GM13976 (cell line): ENCODE measurements around the gene SPSB4.

Experiments
- DNase-seq: peaks from one replicate; pipeline ENCODE4 v3.0.0; 2012; ENCODE audit warnings: low spot score
- in situ Hi-C: fragments of 300-500 bp; cut with MboI; formaldehyde crosslinking; loops from one replicate; pipeline ENCODE4 v1.12.0; 2022; ENCODE audit warnings: low sequenced_read_pairs, mixed read lengths, inconsistent platforms; ENCODE audit not compliant: unreplicated experiment
- TF ChIP-seq, protein P1 (sequence below): IDR thresholded peaks from 2 replicates; pipeline ENCODE4 v1.5.1; 2012; ENCODE audit warnings: borderline replicate concordance, mild to moderate bottlenecking; ENCODE audit not compliant: insufficient read depth; ENCODE audit errors: extremely low read depth, missing control alignments, control extremely low read depth

Gene SPSB4

DNA sequence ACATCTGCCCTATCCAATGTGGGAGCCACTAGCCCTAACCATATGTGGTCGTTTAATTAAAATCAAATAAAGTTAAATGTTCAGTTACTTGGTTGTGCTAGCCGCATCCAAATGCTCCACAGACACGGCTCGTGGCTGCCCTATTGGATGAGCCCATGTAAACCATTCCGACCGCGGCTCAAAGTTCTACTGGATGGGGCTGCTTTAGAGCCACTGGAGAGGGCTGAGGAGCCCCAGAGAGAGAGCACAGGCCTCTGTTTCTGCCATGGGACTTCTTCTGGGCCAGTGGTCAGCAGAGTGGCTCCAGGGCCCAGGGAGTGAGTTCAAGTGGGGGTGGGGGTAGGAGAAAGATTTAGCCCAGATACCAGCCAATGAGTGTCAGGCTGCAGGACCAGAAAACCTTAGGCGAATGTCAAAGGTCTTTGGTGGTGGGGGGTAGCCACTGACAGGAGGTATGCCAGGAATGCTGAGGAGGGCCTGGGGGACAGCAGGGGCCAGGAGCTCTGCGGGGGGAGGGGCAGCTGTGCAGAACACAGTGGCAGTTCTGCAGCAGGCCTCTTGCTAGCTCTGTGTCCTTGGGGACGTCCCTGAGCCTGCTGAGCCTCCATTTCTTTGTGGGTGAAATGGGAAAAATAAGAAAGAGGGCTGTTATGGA is 30.1 kb downstream of the SPSB4 start:
- DNase-seq, result no peak
- TF ChIP-seq, protein P1, sequence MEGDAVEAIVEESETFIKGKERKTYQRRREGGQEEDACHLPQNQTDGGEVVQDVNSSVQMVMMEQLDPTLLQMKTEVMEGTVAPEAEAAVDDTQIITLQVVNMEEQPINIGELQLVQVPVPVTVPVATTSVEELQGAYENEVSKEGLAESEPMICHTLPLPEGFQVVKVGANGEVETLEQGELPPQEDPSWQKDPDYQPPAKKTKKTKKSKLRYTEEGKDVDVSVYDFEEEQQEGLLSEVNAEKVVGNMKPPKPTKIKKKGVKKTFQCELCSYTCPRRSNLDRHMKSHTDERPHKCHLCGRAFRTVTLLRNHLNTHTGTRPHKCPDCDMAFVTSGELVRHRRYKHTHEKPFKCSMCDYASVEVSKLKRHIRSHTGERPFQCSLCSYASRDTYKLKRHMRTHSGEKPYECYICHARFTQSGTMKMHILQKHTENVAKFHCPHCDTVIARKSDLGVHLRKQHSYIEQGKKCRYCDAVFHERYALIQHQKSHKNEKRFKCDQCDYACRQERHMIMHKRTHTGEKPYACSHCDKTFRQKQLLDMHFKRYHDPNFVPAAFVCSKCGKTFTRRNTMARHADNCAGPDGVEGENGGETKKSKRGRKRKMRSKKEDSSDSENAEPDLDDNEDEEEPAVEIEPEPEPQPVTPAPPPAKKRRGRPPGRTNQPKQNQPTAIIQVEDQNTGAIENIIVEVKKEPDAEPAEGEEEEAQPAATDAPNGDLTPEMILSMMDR, result no peak
- in situ Hi-C loops, result no loop called here

DNA sequence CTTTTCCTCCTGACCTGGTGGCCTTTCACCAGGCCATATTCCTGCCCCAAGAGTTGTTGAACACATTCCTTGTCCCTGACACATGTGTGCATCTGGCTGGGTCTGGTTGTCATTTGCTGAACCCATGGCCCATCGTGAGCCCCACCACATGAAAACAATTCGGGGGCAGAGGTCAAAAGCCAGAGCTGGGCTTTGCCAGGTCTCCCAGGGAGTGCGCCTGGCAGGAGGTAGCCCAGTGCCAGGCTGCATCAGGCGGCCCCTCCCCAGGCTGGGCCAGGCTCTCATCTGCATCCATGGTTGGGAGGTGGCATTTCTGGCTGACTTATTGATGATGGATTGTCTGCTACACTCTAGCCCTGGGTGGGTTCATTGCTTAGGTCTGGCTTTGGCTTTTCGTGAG is 30.9 kb downstream of the SPSB4 start:
- in situ Hi-C loops, result no loop called here
- DNase-seq, result no peak
- TF ChIP-seq, protein P1, result no peak

DNA sequence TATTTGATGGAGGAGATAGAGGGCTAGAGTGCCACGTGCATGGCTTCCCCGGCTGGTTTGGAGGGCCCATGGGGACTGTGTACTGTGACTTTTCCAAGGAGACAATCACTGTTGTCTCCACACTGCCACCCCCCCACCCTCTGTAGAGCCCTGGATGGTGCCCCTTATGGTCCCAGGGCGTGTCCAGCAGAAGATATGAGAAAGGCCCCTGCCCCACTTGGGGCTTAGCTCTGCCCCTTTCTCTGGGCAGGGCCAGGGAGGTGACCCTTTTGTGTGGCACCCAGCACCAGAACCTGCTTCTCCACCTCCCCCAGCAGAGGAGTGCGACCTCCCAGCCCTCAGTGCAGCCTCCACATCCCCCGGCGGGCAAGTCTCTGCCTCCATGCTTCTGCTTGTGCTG is 32.1 kb downstream of the SPSB4 start:
- TF ChIP-seq, protein P1, result no peak
- in situ Hi-C loops, result no loop called here
- DNase-seq, result no peak

DNA sequence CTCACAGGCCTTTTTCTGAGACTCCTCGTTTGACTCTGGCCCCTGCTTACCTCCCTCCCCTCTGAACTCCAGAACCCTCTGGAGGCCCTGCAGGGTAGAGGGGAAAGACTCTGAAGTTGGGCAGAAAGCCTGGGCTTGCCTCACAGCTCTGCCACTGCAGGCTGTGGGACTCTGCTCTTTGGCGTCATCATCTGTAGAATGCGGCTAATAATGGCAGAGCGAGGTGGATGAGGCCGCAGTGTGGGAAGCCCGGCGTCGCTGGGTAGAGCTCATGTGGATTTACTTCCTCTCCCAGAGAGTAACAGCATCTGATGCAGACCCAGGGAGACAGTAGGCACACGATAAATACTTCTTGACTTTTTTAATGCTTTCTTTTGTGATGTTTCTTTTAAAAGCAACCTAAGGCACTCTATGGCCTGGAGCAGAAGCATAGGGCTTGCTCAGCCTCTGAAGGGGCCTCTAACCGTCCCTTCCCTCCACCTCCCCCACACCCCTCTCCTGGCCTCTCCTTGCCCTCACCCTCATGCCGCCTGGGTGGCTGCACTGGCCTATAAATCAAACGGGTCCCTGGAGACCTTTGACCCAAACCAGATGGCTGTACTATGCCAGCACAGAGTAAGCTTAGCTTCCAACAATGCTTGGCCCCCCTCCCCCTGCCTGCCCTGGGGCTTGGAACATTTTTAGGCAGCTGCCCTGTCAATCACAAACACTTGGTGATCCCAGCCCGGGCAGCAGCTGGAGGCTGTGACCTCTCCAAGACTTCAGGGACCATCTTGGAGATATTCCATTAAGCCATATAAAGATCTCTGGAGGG is 32.9 kb downstream of the SPSB4 start:
- TF ChIP-seq, protein P1, result no peak
- no peak for DNase-seq
- in situ Hi-C loops, result no loop called here

DNA sequence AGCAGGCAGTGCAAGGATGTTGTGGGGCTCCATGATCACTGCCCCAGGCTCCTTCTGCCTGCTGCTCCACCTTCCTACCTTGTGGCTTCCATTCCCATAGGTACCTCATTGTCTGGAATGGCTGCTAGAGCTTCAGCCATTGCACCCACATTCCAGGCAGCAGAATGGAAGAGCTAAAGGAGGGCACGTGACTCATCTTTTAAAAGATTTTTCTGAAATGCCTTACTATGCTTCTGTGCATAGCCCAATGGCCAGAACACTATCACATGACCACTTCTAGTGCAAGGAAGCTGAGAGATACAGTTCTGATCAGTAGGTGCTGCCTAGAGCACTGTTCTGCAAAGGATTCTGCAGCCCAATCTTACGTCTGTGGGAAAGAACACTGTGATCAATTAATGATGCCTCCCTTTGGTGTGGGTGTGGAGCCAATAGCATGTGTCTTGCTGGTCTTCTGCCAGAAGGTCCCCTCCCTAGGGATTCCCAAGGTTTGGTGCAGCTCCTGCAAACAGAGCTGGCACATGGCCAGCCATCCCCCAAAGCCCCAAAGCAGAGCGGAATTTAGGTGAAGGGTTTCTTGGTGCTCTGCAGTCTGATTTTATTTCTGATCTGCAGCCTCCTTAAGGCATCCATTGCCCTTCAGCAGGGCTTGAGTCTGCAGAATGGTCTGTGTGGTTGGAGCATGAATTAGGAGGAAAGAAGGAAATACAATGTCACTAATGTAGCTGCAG is 34.4 kb downstream of the SPSB4 start:
- DNase-seq, result no peak
- in situ Hi-C loops, result no loop called here
- TF ChIP-seq, protein P1, result no peak

DNA sequence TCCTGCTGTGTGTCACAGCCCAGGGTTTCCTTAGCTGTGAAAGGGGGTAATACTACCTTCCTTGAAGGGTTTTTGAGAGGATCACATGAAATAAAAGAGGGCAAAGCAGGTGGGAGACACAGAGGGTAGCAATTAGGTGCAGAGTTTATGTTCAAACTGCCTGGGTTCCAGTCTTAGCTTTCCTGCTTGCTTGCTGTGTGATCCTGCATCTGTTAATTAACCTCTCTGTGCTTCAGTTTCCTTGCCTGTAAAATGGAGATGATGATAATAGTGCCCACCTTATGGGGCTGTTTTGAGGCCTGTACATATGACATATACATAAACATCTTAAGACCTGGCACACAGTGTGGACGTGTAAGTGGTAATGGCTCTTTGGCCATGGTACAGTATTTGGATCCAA is 35.0 kb downstream of the SPSB4 start:
- in situ Hi-C loops, result no loop called here
- no peak for DNase-seq
- TF ChIP-seq, protein P1, result no peak
